Fibroblast of mammary gland (primary cell): Measurements from ENCODE around the gene COL23A1.

Source experiments
- DNase-seq: peaks from one replicate; pipeline ENCODE4 v3.0.0-alpha.2; 2010; ENCODE audit warnings: low read depth
- H3K4me3 ChIP-seq: 2 replicates; pipeline ENCODE4 v1.5.1; 2011; ENCODE audit warnings: low read depth, mild to moderate bottlenecking, low read length, moderate library complexity; ENCODE audit not compliant: control insufficient read depth
- TF ChIP-seq, protein P1 (sequence below): conservative IDR thresholded peaks from 2 replicates; pipeline ENCODE4 v1.5.1; 2011; ENCODE audit warnings: low read depth, low read length, inconsistent platforms; ENCODE audit not compliant: control insufficient read depth, insufficient read depth

Gene COL23A1

GRCh38 chr5:178436326-178436940, 153.8 kb downstream of the COL23A1 start:
- DNase-seq, result no peak
- TF ChIP-seq, protein P1, sequence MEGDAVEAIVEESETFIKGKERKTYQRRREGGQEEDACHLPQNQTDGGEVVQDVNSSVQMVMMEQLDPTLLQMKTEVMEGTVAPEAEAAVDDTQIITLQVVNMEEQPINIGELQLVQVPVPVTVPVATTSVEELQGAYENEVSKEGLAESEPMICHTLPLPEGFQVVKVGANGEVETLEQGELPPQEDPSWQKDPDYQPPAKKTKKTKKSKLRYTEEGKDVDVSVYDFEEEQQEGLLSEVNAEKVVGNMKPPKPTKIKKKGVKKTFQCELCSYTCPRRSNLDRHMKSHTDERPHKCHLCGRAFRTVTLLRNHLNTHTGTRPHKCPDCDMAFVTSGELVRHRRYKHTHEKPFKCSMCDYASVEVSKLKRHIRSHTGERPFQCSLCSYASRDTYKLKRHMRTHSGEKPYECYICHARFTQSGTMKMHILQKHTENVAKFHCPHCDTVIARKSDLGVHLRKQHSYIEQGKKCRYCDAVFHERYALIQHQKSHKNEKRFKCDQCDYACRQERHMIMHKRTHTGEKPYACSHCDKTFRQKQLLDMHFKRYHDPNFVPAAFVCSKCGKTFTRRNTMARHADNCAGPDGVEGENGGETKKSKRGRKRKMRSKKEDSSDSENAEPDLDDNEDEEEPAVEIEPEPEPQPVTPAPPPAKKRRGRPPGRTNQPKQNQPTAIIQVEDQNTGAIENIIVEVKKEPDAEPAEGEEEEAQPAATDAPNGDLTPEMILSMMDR, result no peak
- no peak overlapping the region for H3K4me3 ChIP-seq

DNA sequence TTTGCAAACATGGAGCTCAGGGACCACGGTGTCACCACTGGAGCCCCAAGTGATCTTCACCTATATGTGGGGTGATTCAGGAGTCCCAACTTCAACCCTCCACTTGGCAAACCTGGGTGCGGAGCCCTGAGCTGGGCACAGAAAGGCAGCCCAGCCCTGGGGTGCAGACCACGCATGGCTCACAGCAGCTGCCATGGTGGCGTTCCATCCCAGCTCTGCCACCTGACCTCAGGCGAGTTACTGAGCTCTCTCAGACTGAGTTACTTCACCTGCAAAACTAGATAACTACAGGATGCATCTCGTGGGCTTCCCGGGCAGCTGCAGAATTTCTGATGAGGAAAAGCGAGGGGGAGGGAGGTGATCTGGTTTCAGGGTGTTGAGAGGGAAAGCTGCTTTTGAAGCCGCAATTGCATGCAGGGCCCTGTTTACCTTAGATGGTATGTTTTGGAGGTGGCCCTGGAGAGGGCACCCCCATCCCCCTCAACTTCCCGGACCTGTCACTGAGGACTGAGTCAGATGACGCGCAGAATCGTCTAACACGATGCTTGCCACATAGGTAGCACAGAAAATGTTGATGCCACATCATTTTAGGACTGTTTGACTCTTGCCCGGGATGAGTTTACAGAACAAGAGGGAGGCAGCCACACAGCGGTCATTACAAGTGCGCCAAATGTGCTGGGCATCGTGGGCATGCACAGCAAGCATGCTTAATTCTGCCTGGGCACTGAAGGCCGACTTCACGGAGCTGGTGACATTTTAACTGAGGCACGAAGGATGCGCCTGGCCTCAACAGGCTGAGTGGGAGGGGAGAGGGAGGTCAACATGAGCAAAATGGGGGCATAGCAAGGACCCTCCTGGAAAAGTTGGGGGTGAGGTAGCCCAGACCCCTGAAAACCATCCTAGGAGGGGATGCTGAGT, 154.6 kb downstream of the COL23A1 start:
- TF ChIP-seq, protein P1, result no peak
- H3K4me3 ChIP-seq, result no peak overlapping the region
- DNase-seq, result no peak

- H3K4me3 ChIP-seq, result no peak overlapping the region
- no peak for DNase-seq
- TF ChIP-seq, protein P1, result no peak
Observed at GRCh38 chr5:178434851-178435250, 155.3 kb downstream of the COL23A1 start.

- no peak for DNase-seq
- no peak overlapping the region for H3K4me3 ChIP-seq
- TF ChIP-seq, protein P1, result no peak
Observed at GRCh38 chr5:178434016-178434761, 156.0 kb downstream of the COL23A1 start.

GRCh38 chr5:178433273-178433775, 156.9 kb downstream of the COL23A1 start:
- no peak for DNase-seq
- TF ChIP-seq, protein P1, result no peak
- H3K4me3 ChIP-seq, result no peak overlapping the region
